ENCODE results near the gene COL4A6. TPM values are rescaled to one million over a fixed set of nuclear protein-coding genes. Genes with fewer than 3 reads are reported as not detected.

Gene COL4A6
- total and polyA plus RNA-seq, 9 donors = 3.3 to 32.1 (median 11.7) TPM

- intact Hi-C loops (cut with DNase I) = no loop called here
- H3K4me1 ChIP-seq (ENCODE audit: insufficient read depth) = no peaks in the 10 kb centered on the region
- no peaks in the 10 kb centered on the region for H3K27me3 ChIP-seq
- TF ChIP-seq CTCF (IDR thresholded peaks at IDR 0.05) = peak in 2 of 3 donors; percentile 21 to 45
- no peak for TF ChIP-seq EP300 (IDR thresholded peaks at IDR 0.05)
- DNase-seq = peak in 2 of 5 donors; percentile 13 to 30
- H3K9me3 ChIP-seq = no peaks in the 10 kb centered on the region
- no peaks in the 10 kb centered on the region for H3K36me3 ChIP-seq
- no peak overlapping the region for H3K27ac ChIP-seq
- 0 to 10% (median 3%) methylated on average over 4 of the region's 4 CpGs for WGBS, 3 donors
- no peak overlapping the region for H3K4me3 ChIP-seq
Measured at GRCh38 chrX:108199691-108200090, 238.5 kb downstream of the COL4A6 start.

GRCh38 chrX:108199041-108199440 is 239.2 kb downstream of the COL4A6 start:
- H3K4me3 ChIP-seq = no peak overlapping the region
- H3K27ac ChIP-seq = no peak overlapping the region
- H3K4me1 ChIP-seq (ENCODE audit: insufficient read depth) = no peaks in the 10 kb centered on the region
- intact Hi-C loops (cut with DNase I) = no loop called here
- no peak for TF ChIP-seq EP300 (IDR thresholded peaks at IDR 0.05)
- no peak for TF ChIP-seq POLR2A (IDR thresholded peaks at IDR 0.05)
- no peak for TF ChIP-seq CTCF (IDR thresholded peaks at IDR 0.05)
- no peaks in the 10 kb centered on the region for H3K9me3 ChIP-seq
- no peaks in the 10 kb centered on the region for H3K27me3 ChIP-seq
- H3K36me3 ChIP-seq = no peaks in the 10 kb centered on the region
- WGBS, 3 donors = 23 to 26% (median 24%) methylated on average over 2 of the region's 2 CpGs
- DNase-seq = no peak

GRCh38 chrX:108198420-108198819 is 239.8 kb downstream of the COL4A6 start:
- peak in 3 of 5 donors; percentile 21 to 72 (median 55) for DNase-seq
- TF ChIP-seq CTCF (IDR thresholded peaks at IDR 0.05) (no peak), POLR2A (IDR thresholded peaks at IDR 0.05) (no peak), EP300 (IDR thresholded peaks at IDR 0.05) (no peak)
- Histone ChIP-seq H3K9me3 (no peaks in the 10 kb centered on the region), H3K4me3 (no peak overlapping the region), H3K36me3 (no peaks in the 10 kb centered on the region), H3K27ac (no peak overlapping the region), H3K27me3 (no peaks in the 10 kb centered on the region), H3K4me1 (ENCODE audit: insufficient read depth) (no peaks in the 10 kb centered on the region)
- WGBS, 3 donors = 22 to 38% (median 26%) methylated on average over 1 of the region's 1 CpG
- intact Hi-C loops (cut with DNase I) = no loop called here

- H3K4me1 ChIP-seq (ENCODE audit: insufficient read depth) = no peaks in the 10 kb centered on the region
- H3K27ac ChIP-seq = no peak overlapping the region
- H3K9me3 ChIP-seq = no peaks in the 10 kb centered on the region
- no peaks in the 10 kb centered on the region for H3K36me3 ChIP-seq
- no peaks in the 10 kb centered on the region for H3K27me3 ChIP-seq
- H3K4me3 ChIP-seq = no peak overlapping the region
- DNase-seq = no peak
- WGBS, 3 donors = 50 to 56% (median 53%) methylated on average over 4 of the region's 4 CpGs
- no peak for TF ChIP-seq CTCF (IDR thresholded peaks at IDR 0.05)
- TF ChIP-seq EP300 (IDR thresholded peaks at IDR 0.05) = no peak
- no peak for TF ChIP-seq POLR2A (IDR thresholded peaks at IDR 0.05)
- intact Hi-C loops (cut with DNase I) = no loop called here
Measured at GRCh38 chrX:108186811-108187210, 251.4 kb downstream of the COL4A6 start.

GRCh38 chrX:108178143-108178498 is 260.1 kb downstream of the COL4A6 start:
- Histone ChIP-seq H3K4me1 (ENCODE audit: insufficient read depth) (no peaks in the 10 kb centered on the region), H3K27ac (no peak overlapping the region), H3K27me3 (no peaks in the 10 kb centered on the region), H3K4me3 (no peak overlapping the region), H3K9me3 (no peaks in the 10 kb centered on the region), H3K36me3 (no peaks in the 10 kb centered on the region)
- intact Hi-C loops (cut with DNase I) = no loop called here
- no peak for DNase-seq
- TF ChIP-seq CTCF (IDR thresholded peaks at IDR 0.05) (no peak), POLR2A (IDR thresholded peaks at IDR 0.05) (no peak), EP300 (IDR thresholded peaks at IDR 0.05) (no peak)
- 59 to 68% (median 63%) methylated on average over 7 of the region's 7 CpGs for WGBS, 3 donors
